CD4-positive, alpha-beta memory T cell (primary cell): ENCODE measurements around the gene RAMAC. TPM values are rescaled to one million over a fixed set of nuclear protein-coding genes. Genes with fewer than 3 reads are reported as not detected.

Experiments
- CTCF ChIA-PET: fragments of 350-600 bp; sonication (Branson Sonifier 250); formaldehyde crosslinking; loops from one replicate; lab custom pipeline; 2021; ENCODE audit warnings: inconsistent platforms; ENCODE audit not compliant: partially characterized antibody; lab: Charles Lee
- POLR2A ChIA-PET: fragments of 350-600 bp; sonication (Branson Sonifier 250); formaldehyde crosslinking; loops from one replicate; lab custom pipeline; 2021; ENCODE audit not compliant: partially characterized antibody; lab: Charles Lee
- DNase-seq, 5 donors: peaks; one replicate each; pipeline versions ENCODE4 v3.0.0 to v3.0.0-alpha.2; 2020 to 2022; ENCODE audit warnings: mixed read lengths in 1 of 5
- H3K27ac ChIP-seq: one replicate; pipeline ENCODE4 v1.7.0; 2013; ENCODE audit warnings: low read depth, low read length
- H3K27me3 ChIP-seq: 2 replicates; pipeline ENCODE4 v1.7.0; 2013; ENCODE audit warnings: mild to moderate bottlenecking, low read length, moderate library complexity; ENCODE audit not compliant: insufficient read depth
- H3K36me3 ChIP-seq: 2 replicates; pipeline ENCODE4 v1.7.0; 2013; ENCODE audit warnings: mild to moderate bottlenecking, low read length, moderate library complexity; ENCODE audit not compliant: insufficient read depth
- H3K4me1 ChIP-seq: 2 replicates; pipeline ENCODE4 v1.7.0; 2013; ENCODE audit warnings: mild to moderate bottlenecking, low read length, moderate library complexity; ENCODE audit not compliant: insufficient read depth
- H3K4me3 ChIP-seq, 2 donors: one replicate each; pipeline ENCODE4 v1.7.0; 2013; ENCODE audit warnings: low read length in 2 of 2, mild to moderate bottlenecking in 1 of 2
- H3K9me3 ChIP-seq, 2 donors: one replicate each; pipeline ENCODE4 v1.7.0; 2013; ENCODE audit warnings: low read length in 2 of 2, control low read depth in 1 of 2; ENCODE audit not compliant: control insufficient read depth in 1 of 2
- H3K27ac Mint-ChIP-seq, 7 donors: one replicate each; pipeline ENCODE4 v1.8.0; 2020 to 2021; ENCODE audit warnings: mixed read lengths in 7 of 7, mild to moderate bottlenecking in 6 of 7, inconsistent platforms in 3 of 7, moderate library complexity in 3 of 7
- H3K27me3 Mint-ChIP-seq, 2 donors: one replicate each; pipeline ENCODE4 v1.8.0; 2020 to 2021; ENCODE audit warnings: mixed read lengths in 2 of 2
- H3K36me3 Mint-ChIP-seq, 2 donors: one replicate each; pipeline ENCODE4 v1.8.0; 2020 to 2021; ENCODE audit warnings: mixed read lengths in 2 of 2, inconsistent platforms in 1 of 2, mild to moderate bottlenecking in 1 of 2
- H3K4me1 Mint-ChIP-seq, 4 donors: one replicate each; pipeline ENCODE4 v1.8.0; 2020 to 2021; ENCODE audit warnings: mixed read lengths in 4 of 4, mild to moderate bottlenecking in 1 of 4
- H3K4me3 Mint-ChIP-seq, 8 donors: one replicate each; pipeline ENCODE4 v1.8.0; 2020 to 2021; ENCODE audit warnings: mixed read lengths in 8 of 8, mild to moderate bottlenecking in 7 of 8, moderate library complexity in 6 of 8, inconsistent platforms in 3 of 8
- H3K9me3 Mint-ChIP-seq, 8 donors: one replicate each; pipeline ENCODE4 v1.8.0; 2020 to 2021; ENCODE audit warnings: mixed read lengths in 8 of 8, mild to moderate bottlenecking in 5 of 8, inconsistent platforms in 3 of 8, moderate library complexity in 1 of 8
- intact Hi-C: fragments of 100-400 bp; cut with micrococcal nuclease; formaldehyde crosslinking; loops from one replicate; pipeline ENCODE4 v1.15.1; 2023
- polyA plus RNA-seq, 2 donors: library from polyadenylated mRNA; unstranded; fragments of 300-500 nt; fragmentation: Illumina TruSeq; gene quantifications; one replicate each; pipeline ENCODE4 v1.2.3, GENCODE V29; 2021
- total RNA-seq, 2 experiments: library from RNA; stranded (reverse); gene quantifications; one replicate each; pipeline ENCODE4 v1.2.3, GENCODE V29; 2021

Gene RAMAC
- total and polyA plus RNA-seq, 4 experiments from 2014 or later = 19.3 to 58.4 (median 26.3) TPM

- Histone ChIP-seq H3K36me3 (no peaks in the 10 kb centered on the region), H3K27ac (no peak overlapping the region), H3K4me3 (no peak overlapping the region), H3K4me1 (no peaks in the 10 kb centered on the region), H3K27me3 (no peaks in the 10 kb centered on the region), H3K9me3 (no peaks in the 10 kb centered on the region)
- Mint-ChIP-seq H3K4me3 (no peak overlapping the region), H3K27ac (no peak overlapping the region), H3K4me1 (peaks cover 0 to 2% (median under 1%) of the 10 kb centered on the region in 4 donors), H3K9me3 (no peaks in the 10 kb centered on the region), H3K36me3 (no peaks in the 10 kb centered on the region), H3K27me3 (no peaks in the 10 kb centered on the region)
- intact Hi-C loops = no loop called here
- DNase-seq = no peak
- ChIA-PET CTCF (no interaction called here), POLR2A (no interaction called here)
Measured at GRCh38 chr15:82978438-82978837, 7.6 kb upstream of the RAMAC start.

DNA sequence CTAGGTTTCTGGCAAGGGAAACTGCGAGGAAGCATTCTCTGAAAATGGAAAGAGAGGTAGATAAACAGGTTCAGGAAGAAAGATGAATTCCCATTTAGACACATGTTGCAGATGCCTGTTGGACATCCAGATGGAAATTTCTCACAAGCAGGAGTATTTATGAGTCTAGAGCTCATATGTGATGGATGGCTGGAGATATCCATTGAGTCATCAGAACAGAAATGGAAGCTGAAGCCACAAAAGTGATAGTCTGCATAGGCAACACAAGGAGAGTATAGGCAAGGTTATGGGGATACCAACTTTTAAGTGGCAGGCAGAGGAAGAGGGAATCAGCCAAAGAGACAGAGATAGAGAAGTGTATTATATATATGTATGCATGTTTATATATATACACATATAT lies 6.3 kb upstream of the RAMAC start:
- H3K4me3 Mint-ChIP-seq = no peak overlapping the region
- no peaks in the 10 kb centered on the region for H3K9me3 ChIP-seq
- peaks cover 1 to 2% (median 2%) of the 10 kb centered on the region in 4 donors for H3K4me1 Mint-ChIP-seq
- no peak overlapping the region for H3K27ac Mint-ChIP-seq
- intact Hi-C loops = loop anchor here (10.0 kb wide), 1 partner anchor 295 kb away; no protein-coding TSS in a partner anchor
- ChIA-PET CTCF (no interaction called here), POLR2A (no interaction called here)
- H3K27me3 Mint-ChIP-seq = no peaks in the 10 kb centered on the region
- no peaks in the 10 kb centered on the region for H3K9me3 Mint-ChIP-seq
- no peak overlapping the region for H3K27ac ChIP-seq
- H3K4me3 ChIP-seq = no peak overlapping the region
- no peaks in the 10 kb centered on the region for H3K36me3 ChIP-seq
- DNase-seq = no peak
- H3K4me1 ChIP-seq = no peaks in the 10 kb centered on the region
- no peaks in the 10 kb centered on the region for H3K27me3 ChIP-seq
- no peaks in the 10 kb centered on the region for H3K36me3 Mint-ChIP-seq

- DNase-seq = no peak
- CTCF ChIA-PET = no interaction called here
- POLR2A ChIA-PET = no interaction called here
- Mint-ChIP-seq H3K4me3 (no peak overlapping the region), H3K4me1 (peaks cover 11 to 14% (median 12%) of the 10 kb centered on the region in 4 donors), H3K27ac (no peak overlapping the region), H3K9me3 (no peaks in the 10 kb centered on the region), H3K27me3 (no peaks in the 10 kb centered on the region), H3K36me3 (peaks cover 0 to 3% of the 10 kb centered on the region in 2 donors)
- H3K9me3 ChIP-seq = no peaks in the 10 kb centered on the region
- no peaks in the 10 kb centered on the region for H3K27me3 ChIP-seq
- H3K4me1 ChIP-seq = peaks cover 8% of the 10 kb centered on the region
- H3K27ac ChIP-seq = no peak overlapping the region
- intact Hi-C loops = loop anchor here (10.0 kb wide), 1 partner anchor 296 kb away; no protein-coding TSS in a partner anchor
- no peaks in the 10 kb centered on the region for H3K36me3 ChIP-seq
- H3K4me3 ChIP-seq = no peak overlapping the region
Measured at GRCh38 chr15:82980981-82981380, 5.0 kb upstream of the RAMAC start.

GRCh38 chr15:82986442-82986780 lies 401 bp downstream of the RAMAC start:
- H3K4me3 ChIP-seq = peak overlapping the region; percentile 87 to 91
- H3K9me3 Mint-ChIP-seq = no peaks in the 10 kb centered on the region
- no peaks in the 10 kb centered on the region for H3K9me3 ChIP-seq
- peaks cover 15 to 32% (median 25%) of the 10 kb centered on the region in 4 donors for H3K4me1 Mint-ChIP-seq
- ChIA-PET CTCF (interaction anchor here (0.7 to 2.9 kb wide), 6 partner anchors 9 to 456 kb away, joined by 3 to 24 read pairs (median 10); partner anchors contain the start of genes BTBD1, C15orf40 and RPS17), POLR2A (interaction anchor here (0.6 to 5.2 kb wide), 12 partner anchors 9 to 446 kb away, joined by 3 to 42 read pairs (median 6); partner anchors contain the start of genes BTBD1, C15orf40, RPS17 and WHAMM)
- no peaks in the 10 kb centered on the region for H3K27me3 Mint-ChIP-seq
- no peaks in the 10 kb centered on the region for H3K27me3 ChIP-seq
- H3K4me1 ChIP-seq = peaks cover 18% of the 10 kb centered on the region
- peaks cover 16 to 31% of the 10 kb centered on the region in 2 donors for H3K36me3 Mint-ChIP-seq
- H3K27ac ChIP-seq = peak overlapping the region; percentile 71
- intact Hi-C loops = loop anchor here (1.0 to 10.0 kb wide), 6 partner anchors 14 to 446 kb away; partner anchors contain the start of genes C15orf40, RPS17 and WHAMM
- H3K27ac Mint-ChIP-seq = peak overlapping the region; percentile 91 to 99 (median 96)
- DNase-seq = peak in 1 of 5 donors; percentile 60
- peaks cover 7% of the 10 kb centered on the region for H3K36me3 ChIP-seq
- peak overlapping the region; percentile 96 to 99 (median 99) for H3K4me3 Mint-ChIP-seq

GRCh38 chr15:82992436-82992998 lies 6.5 kb downstream of the RAMAC start:
- intact Hi-C loops = no loop called here
- Histone ChIP-seq H3K27me3 (no peaks in the 10 kb centered on the region), H3K27ac (no peak overlapping the region), H3K4me1 (no peaks in the 10 kb centered on the region), H3K9me3 (no peaks in the 10 kb centered on the region), H3K36me3 (peaks cover 7% of the 10 kb centered on the region), H3K4me3 (no peak overlapping the region)
- ChIA-PET POLR2A (no interaction called here), CTCF (interaction anchor here (1.3 to 2.9 kb wide), 4 partner anchors 9 to 462 kb away, joined by 3 to 10 read pairs (median 4); partner anchors contain the start of gene C15orf40)
- no peaks in the 10 kb centered on the region for H3K27me3 Mint-ChIP-seq
- peaks cover 0 to 6% (median under 1%) of the 10 kb centered on the region in 4 donors for H3K4me1 Mint-ChIP-seq
- no peak overlapping the region for H3K27ac Mint-ChIP-seq
- no peaks in the 10 kb centered on the region for H3K9me3 Mint-ChIP-seq
- H3K4me3 Mint-ChIP-seq = no peak overlapping the region
- no peak for DNase-seq
- H3K36me3 Mint-ChIP-seq = peaks cover 16 to 21% of the 10 kb centered on the region in 2 donors

DNA sequence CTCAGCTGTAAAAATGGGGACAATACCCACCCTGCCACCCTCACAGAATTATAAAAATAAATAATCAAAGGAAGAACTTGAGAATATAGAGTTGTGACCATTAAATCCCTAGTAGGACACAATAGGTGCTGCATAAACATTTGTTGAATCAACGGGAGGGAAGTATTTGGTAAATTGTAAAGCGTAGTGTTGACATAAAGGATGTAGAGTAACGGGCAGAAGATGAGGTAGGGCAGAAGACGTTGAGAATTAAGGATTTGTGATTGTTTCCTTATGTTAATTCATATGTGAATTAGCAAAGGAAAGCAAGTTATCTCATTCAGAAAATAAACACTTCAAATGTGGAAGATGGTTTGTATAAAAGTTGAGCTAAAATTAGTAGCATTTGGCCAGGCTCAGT lies 7.1 kb downstream of the RAMAC start:
- ChIA-PET CTCF (interaction anchor here (1.3 to 2.9 kb wide), 4 partner anchors 9 to 462 kb away, joined by 3 to 10 read pairs (median 4); partner anchors contain the start of gene C15orf40), POLR2A (no interaction called here)
- Histone ChIP-seq H3K4me1 (no peaks in the 10 kb centered on the region), H3K4me3 (no peak overlapping the region), H3K27me3 (no peaks in the 10 kb centered on the region), H3K27ac (no peak overlapping the region), H3K9me3 (no peaks in the 10 kb centered on the region), H3K36me3 (peaks cover 7% of the 10 kb centered on the region)
- H3K36me3 Mint-ChIP-seq = peaks cover 15 to 19% of the 10 kb centered on the region in 2 donors
- H3K27me3 Mint-ChIP-seq = no peaks in the 10 kb centered on the region
- no peak for DNase-seq
- intact Hi-C loops = no loop called here
- H3K4me3 Mint-ChIP-seq = no peak overlapping the region
- H3K27ac Mint-ChIP-seq = no peak overlapping the region
- H3K9me3 Mint-ChIP-seq = no peaks in the 10 kb centered on the region
- H3K4me1 Mint-ChIP-seq = peaks cover 0 to 3% (median 0%) of the 10 kb centered on the region in 4 donors

DNA sequence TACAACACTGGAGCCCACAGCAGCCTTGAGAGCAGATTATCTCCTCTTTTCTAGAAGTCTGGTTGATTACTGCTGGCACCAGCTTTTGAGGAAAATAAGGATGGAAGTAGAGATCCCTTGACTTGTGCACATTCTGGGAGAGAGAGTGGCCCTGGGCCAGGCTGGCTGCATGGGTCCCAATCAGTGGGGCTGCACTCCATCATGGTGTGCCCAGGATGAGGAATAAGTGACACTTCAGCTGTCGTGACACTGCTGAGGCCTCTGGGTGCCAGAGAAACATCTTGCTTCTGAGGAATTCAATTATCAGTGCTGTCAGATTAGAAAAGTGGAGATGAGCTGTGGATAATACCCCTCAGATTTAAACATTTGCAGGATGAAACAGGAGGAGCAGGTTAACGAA lies 9.1 kb downstream of the RAMAC start:
- CTCF ChIA-PET = interaction anchor here (0.9 to 2.0 kb wide), 3 partner anchors 9 to 464 kb away, joined by 3 to 7 read pairs (median 4); partner anchors contain the start of genes C15orf40 and RAMAC
- intact Hi-C loops = no loop called here
- POLR2A ChIA-PET = interaction anchor here (1.4 kb wide), 1 partner anchor 9 kb away, joined by 6 read pairs; the partner anchor contains the start of gene RAMAC
- peaks cover 7 to 10% of the 10 kb centered on the region in 2 donors for H3K36me3 Mint-ChIP-seq
- no peaks in the 10 kb centered on the region for H3K36me3 ChIP-seq
- H3K9me3 Mint-ChIP-seq = no peaks in the 10 kb centered on the region
- no peaks in the 10 kb centered on the region for H3K9me3 ChIP-seq
- H3K27ac ChIP-seq = no peak overlapping the region
- H3K4me1 Mint-ChIP-seq = peaks cover 3 to 8% (median 5%) of the 10 kb centered on the region in 4 donors
- H3K4me3 Mint-ChIP-seq = no peak overlapping the region
- H3K4me1 ChIP-seq = peaks cover 6% of the 10 kb centered on the region
- no peak for DNase-seq
- no peaks in the 10 kb centered on the region for H3K27me3 ChIP-seq
- H3K4me3 ChIP-seq = no peak overlapping the region
- no peaks in the 10 kb centered on the region for H3K27me3 Mint-ChIP-seq
- H3K27ac Mint-ChIP-seq = peak overlapping the region in 1 of 7 donors; percentile 41
